Lung (tissue), 12 donors: Measurements from ENCODE around the gene MDH1. TPM values are rescaled to one million over a fixed set of nuclear protein-coding genes. Genes with fewer than 3 reads are reported as not detected.
"Not testable (repeated sequence)": the region's sequence is repeated elsewhere in the genome, so short reads cannot be mapped to it uniquely, and the experiment has no call there.

ENCODE experiments used
- ATAC-seq: fragments of 200-7000 bp; cut with Tn5 transposase; one replicate; pipeline ENCODE4 v1.9.1; 2020; ENCODE audit warnings: moderate number of reproducible peaks; ENCODE audit not compliant: insufficient read depth, low FRiP score
- DNase-seq, 3 donors: peaks; one replicate each; pipeline ENCODE4 v3.0.0-alpha.2; 2013 to 2017
- H3K27ac ChIP-seq, 2 donors: one replicate each; pipeline ENCODE4 v1.5.1; 2013; ENCODE audit warnings: mild to moderate bottlenecking in 2 of 2, moderate library complexity in 2 of 2, control low read depth in 1 of 2, inconsistent platforms in 1 of 2, low read depth in 1 of 2, low read length in 1 of 2
- H3K27me3 ChIP-seq, 3 donors: one replicate each; pipeline ENCODE4 v1.5.1; 2013; ENCODE audit warnings: low read length in 2 of 3; ENCODE audit not compliant: control insufficient read depth in 3 of 3, insufficient read depth in 3 of 3
- H3K36me3 ChIP-seq, 4 donors: one replicate each; pipeline ENCODE4 v1.5.1; 2013; ENCODE audit warnings: low read length in 4 of 4, mild to moderate bottlenecking in 1 of 4, moderate library complexity in 1 of 4; ENCODE audit not compliant: control insufficient read depth in 4 of 4, insufficient read depth in 4 of 4
- H3K4me1 ChIP-seq, 5 donors: one replicate each; pipeline ENCODE4 v1.5.1; 2013; ENCODE audit warnings: low read length in 5 of 5, mild to moderate bottlenecking in 2 of 5, moderate library complexity in 1 of 5; ENCODE audit not compliant: control insufficient read depth in 5 of 5, insufficient read depth in 5 of 5
- H3K4me3 ChIP-seq: one replicate; pipeline ENCODE4 v1.5.1; 2013; ENCODE audit warnings: mild to moderate bottlenecking, control low read depth, moderate library complexity
- H3K9ac ChIP-seq, 2 donors: one replicate each; pipeline ENCODE4 v1.5.1; 2013; ENCODE audit warnings: low read length in 2 of 2, control low read depth in 1 of 2; ENCODE audit not compliant: insufficient read depth in 1 of 2
- H3K9me3 ChIP-seq, 4 donors: one replicate each; pipeline ENCODE4 v1.5.1; 2013; ENCODE audit warnings: low read length in 3 of 4, mild to moderate bottlenecking in 1 of 4, moderate library complexity in 1 of 4; ENCODE audit not compliant: control insufficient read depth in 4 of 4, insufficient read depth in 3 of 4
- WGBS, 2 donors: extraction: QIAGEN DNeasy Blood & Tissue Kit; methylation state at CpG; one replicate each; pipeline ENCODE4 v1.1.7; 2013; 5-methylcytosine and 5-hydroxymethylcytosine counted together
- polyA plus RNA-seq, 2 donors: library from polyadenylated mRNA; stranded (reverse); fragments of 200-250 nt; gene quantifications; one replicate each; pipeline ENCODE4 v1.2.1, GENCODE V29; 2013
- total RNA-seq, 2 donors: library from RNA; depleted of rRNA in 1 of 2; stranded (reverse); fragments of >200 nt in 1 of 2; gene quantifications; one replicate each; pipeline ENCODE4 v1.2.1, GENCODE V29; 2014 to 2021
- TF ChIP-seq, protein P1 (sequence below): IDR thresholded peaks from 2 replicates; pipeline ENCODE4 v1.5.1; 2012; ENCODE audit warnings: mild to moderate bottlenecking; ENCODE audit errors: control extremely low read depth, extremely low read depth
- donor health status: control.
- donor health status: control.
- donor health status: Bipolar disorder and iron deficiency.
- donor health status: healthy.
- donor health status: DM: yes; HTN: yes; CAD: no.

Gene MDH1
- total and polyA plus RNA-seq, 4 donors = 110 to 203 (median 120) TPM

DNA sequence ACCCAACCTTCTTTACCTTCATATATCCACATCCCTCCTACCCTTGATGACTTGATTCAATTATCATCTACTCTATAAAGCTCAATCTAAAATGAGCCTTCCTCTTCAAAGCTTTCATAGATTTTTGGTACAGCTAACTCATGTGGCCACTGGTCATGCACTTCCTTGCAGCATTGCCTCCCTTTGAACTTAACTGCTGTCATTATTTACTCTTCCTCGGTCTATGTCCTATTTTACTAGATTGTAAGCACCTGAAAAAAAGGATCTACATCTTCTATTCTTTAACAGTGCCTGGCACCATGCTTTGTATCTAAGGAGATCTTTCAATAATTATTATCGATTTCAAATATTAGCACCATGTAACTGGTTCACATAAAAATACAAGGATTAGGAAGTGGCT lies 30.6 kb downstream of the MDH1 start:
- ATAC-seq = no peak
- TF ChIP-seq, protein P1, sequence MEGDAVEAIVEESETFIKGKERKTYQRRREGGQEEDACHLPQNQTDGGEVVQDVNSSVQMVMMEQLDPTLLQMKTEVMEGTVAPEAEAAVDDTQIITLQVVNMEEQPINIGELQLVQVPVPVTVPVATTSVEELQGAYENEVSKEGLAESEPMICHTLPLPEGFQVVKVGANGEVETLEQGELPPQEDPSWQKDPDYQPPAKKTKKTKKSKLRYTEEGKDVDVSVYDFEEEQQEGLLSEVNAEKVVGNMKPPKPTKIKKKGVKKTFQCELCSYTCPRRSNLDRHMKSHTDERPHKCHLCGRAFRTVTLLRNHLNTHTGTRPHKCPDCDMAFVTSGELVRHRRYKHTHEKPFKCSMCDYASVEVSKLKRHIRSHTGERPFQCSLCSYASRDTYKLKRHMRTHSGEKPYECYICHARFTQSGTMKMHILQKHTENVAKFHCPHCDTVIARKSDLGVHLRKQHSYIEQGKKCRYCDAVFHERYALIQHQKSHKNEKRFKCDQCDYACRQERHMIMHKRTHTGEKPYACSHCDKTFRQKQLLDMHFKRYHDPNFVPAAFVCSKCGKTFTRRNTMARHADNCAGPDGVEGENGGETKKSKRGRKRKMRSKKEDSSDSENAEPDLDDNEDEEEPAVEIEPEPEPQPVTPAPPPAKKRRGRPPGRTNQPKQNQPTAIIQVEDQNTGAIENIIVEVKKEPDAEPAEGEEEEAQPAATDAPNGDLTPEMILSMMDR = no peak

DNA sequence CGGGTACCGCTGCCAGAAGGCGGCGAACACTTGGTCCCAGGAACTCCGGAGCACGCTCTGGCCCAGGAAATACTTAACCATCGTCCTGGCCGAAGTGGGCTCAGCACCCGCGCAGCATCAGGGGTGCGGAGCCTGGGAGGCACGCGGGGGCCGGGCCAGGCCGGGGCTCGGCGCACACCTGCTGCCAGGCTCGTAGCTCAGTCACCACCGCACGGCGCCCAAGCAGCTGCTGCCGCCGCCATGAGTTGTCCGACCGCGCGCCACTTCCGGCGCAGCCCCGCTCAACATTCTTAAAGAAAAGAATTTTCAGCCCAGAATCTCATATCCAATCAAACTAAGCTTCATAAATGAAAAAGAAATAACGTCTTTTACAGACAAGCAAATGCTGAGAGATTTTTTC lies 34.0 kb downstream of the MDH1 start:
- no peak overlapping the region for H3K9ac ChIP-seq
- DNase-seq = no peak
- TF ChIP-seq, protein P1 = no peak
- no peak overlapping the region for H3K4me3 ChIP-seq
- H3K27me3 ChIP-seq = no peaks in the 10 kb centered on the region
- H3K27ac ChIP-seq = no peak overlapping the region
- WGBS, 2 donors = 96 to 97% methylated on average over 31 of the region's 31 CpGs
- peaks cover 0 to under 1% (median 0%) of the 10 kb centered on the region in 4 donors for H3K9me3 ChIP-seq
- no peaks in the 10 kb centered on the region for H3K36me3 ChIP-seq
- no peak for ATAC-seq
- no peaks in the 10 kb centered on the region for H3K4me1 ChIP-seq

More for the DNA sequence above, 30.6 kb downstream of the MDH1 start:
- H3K4me3 ChIP-seq = no peak overlapping the region
- H3K27ac ChIP-seq = no peak overlapping the region
- no peaks in the 10 kb centered on the region for H3K9me3 ChIP-seq
- H3K36me3 ChIP-seq = no peaks in the 10 kb centered on the region
- no peaks in the 10 kb centered on the region for H3K4me1 ChIP-seq
- no peak overlapping the region for H3K9ac ChIP-seq
- H3K27me3 ChIP-seq = no peaks in the 10 kb centered on the region
- DNase-seq = no peak
- 93 to 96% methylated on average over 2 of the region's 2 CpGs for WGBS, 2 donors

DNA sequence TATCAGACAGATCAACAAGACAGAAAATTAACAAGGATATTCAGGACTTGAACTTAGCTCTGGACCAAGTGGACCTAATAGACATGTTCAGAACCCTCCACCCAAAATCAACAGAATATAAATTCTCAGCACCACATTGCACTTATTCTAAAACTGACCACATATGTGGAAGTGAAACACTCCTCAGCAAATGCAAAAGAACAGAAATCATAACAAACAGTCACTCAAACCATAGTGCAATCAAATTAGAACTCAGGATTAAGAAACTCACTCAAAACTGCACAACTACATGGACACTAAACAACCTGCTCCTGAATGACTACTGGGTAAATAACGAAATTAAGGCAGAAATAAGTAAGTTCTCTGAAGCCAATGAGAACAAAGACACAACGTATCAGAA lies 35.0 kb downstream of the MDH1 start:
- H3K4me3 ChIP-seq, H3K36me3 ChIP-seq, H3K27ac ChIP-seq, ATAC-seq, H3K9ac ChIP-seq, DNase-seq, H3K9me3 ChIP-seq, H3K27me3 ChIP-seq, H3K4me1 ChIP-seq: not testable (repeated sequence)
- WGBS, 2 donors = 86 to 93% methylated on average over 2 of the region's 2 CpGs

DNA sequence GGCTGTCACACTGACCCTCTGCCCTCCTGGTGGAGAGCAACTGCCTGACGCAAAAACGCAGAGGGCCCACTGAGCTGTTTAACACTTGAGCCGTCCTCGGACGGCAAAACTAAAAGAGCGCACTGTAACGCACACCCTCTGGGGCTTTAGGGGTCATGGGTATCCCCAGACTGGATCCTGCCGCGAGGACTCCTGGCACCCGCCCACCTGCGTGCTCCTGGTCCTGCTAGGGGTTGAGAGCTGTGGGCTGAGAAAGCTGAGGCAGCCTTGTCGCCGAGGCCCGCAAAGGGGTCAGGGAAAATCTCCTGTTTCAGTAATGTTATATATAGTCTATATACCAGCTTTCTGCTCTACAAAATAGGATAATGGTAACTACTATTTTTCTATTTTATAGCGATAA lies 39.1 kb downstream of the MDH1 start:
- TF ChIP-seq, protein P1 = no peak
- H3K4me1 ChIP-seq = no peaks in the 10 kb centered on the region
- DNase-seq = no peak
- no peaks in the 10 kb centered on the region for H3K27me3 ChIP-seq
- no peak for ATAC-seq
- 95 to 97% methylated on average over 15 of the region's 15 CpGs for WGBS, 2 donors
- H3K27ac ChIP-seq = no peak overlapping the region
- H3K4me3 ChIP-seq = no peak overlapping the region
- no peaks in the 10 kb centered on the region for H3K36me3 ChIP-seq
- H3K9me3 ChIP-seq = peaks cover 0 to 11% (median under 1%) of the 10 kb centered on the region in 4 donors
- H3K9ac ChIP-seq = no peak overlapping the region
